NCI-H1092 treated with DMSO at 0.1 percent for 48 hours (cell line): Measurements from ENCODE around the gene NARF.
"Not testable (repeated sequence)": the region's sequence is repeated elsewhere in the genome, so short reads cannot be mapped to it uniquely, and the experiment has no call there.

Experiments
- DNase-seq: peaks from one replicate; lab custom pipeline; 2025; lab: John Stamatoyannopoulos, UW

Gene NARF

GRCh38 chr17:82446124-82446523 is 12.4 kb upstream of the NARF start:
- DNase-seq: no peak

- DNase-seq: no peak
Observed at GRCh38 chr17:82446649-82447048, 11.9 kb upstream of the NARF start.

- no peak for DNase-seq
Observed at GRCh38 chr17:82447876-82448275, 10.7 kb upstream of the NARF start.

- no peak for DNase-seq
Observed at GRCh38 chr17:82449131-82449882, 9.2 kb upstream of the NARF start.

- DNase-seq: no peak
Observed at GRCh38 chr17:82449883-82450356, 8.6 kb upstream of the NARF start.

- DNase-seq: peak; percentile 76
Observed at GRCh38 chr17:82450357-82451106, 8.0 kb upstream of the NARF start, which contains the start of gene CYBC1. Gene CYBC1 (minus strand): TSS chr17:82450752. CDS start chr17:82449254, 1,498 bp downstream.

GRCh38 chr17:82452162-82452561 is 6.4 kb upstream of the NARF start:
- no peak for DNase-seq

- not testable (repeated sequence) for DNase-seq
Observed at GRCh38 chr17:82453151-82453550, 5.4 kb upstream of the NARF start.

GRCh38 chr17:82453706-82454105 is 4.8 kb upstream of the NARF start:
- not testable (repeated sequence) for DNase-seq

GRCh38 chr17:82457073-82457928 is 1.2 kb upstream of the NARF start:
- no peak for DNase-seq

- no peak for DNase-seq
Observed at GRCh38 chr17:82457929-82458178, 687 bp upstream of the NARF start.

GRCh38 chr17:82458885-82459424 is 414 bp downstream of the NARF start:
- no peak for DNase-seq

GRCh38 chr17:82459936-82460335 is 1.4 kb downstream of the NARF start:
- DNase-seq: not testable (repeated sequence)

GRCh38 chr17:82461827-82462524 is 3.4 kb downstream of the NARF start:
- DNase-seq: no peak

GRCh38 chr17:82463391-82463790 is 4.8 kb downstream of the NARF start:
- no peak for DNase-seq

- DNase-seq: no peak
Observed at GRCh38 chr17:82463925-82464566, 5.5 kb downstream of the NARF start.

GRCh38 chr17:82464567-82464929 is 6.0 kb downstream of the NARF start:
- no peak for DNase-seq

GRCh38 chr17:82465023-82465603 is 6.6 kb downstream of the NARF start:
- DNase-seq: no peak

GRCh38 chr17:82468692-82469091 is 10.2 kb downstream of the NARF start:
- no peak for DNase-seq

- DNase-seq: no peak
Observed at GRCh38 chr17:82470065-82470464, 11.5 kb downstream of the NARF start.
